ENCODE measurements around the gene VWA8. TPM values are rescaled to one million over a fixed set of nuclear protein-coding genes. Genes with fewer than 3 reads are reported as not detected.
A peak's percentile ranks its signal among the peaks of the same experiment; 100 is the strongest.

The VWA8 gene
- total and polyA plus RNA-seq, 2 of the 13 experiments (the other 11 are each of a cell fraction or from before 2014, with no cell fraction given), result 9.1 to 17.3 TPM

DNA sequence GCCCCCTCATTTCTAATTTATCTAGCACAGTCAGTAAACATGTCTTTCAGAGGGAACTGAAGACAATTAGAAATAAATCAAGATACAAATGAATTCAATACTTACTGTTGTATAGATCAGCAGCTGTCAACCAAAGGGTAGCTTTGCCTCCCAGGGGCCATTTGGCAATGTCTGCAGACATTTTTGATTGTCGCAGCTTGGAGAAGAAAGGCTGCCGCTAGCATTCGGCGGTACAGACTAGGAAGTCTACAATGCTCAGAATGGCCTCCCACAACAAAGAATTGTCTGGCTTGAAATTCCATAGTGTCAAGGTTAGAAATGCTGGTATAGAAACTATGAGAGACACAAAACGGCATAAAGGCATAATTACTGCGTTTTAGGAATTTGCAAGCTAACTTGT, 412.0 kb downstream of the VWA8 start:
- intact Hi-C loops (cut with micrococcal nuclease; ENCODE audit: unreplicated experiment), result loop anchor here (5.0 kb wide), 1 partner anchor 98 kb away; no protein-coding TSS in a partner anchor
- Histone ChIP-seq H3K36me3 (replicated peaks in 1 of 2; ENCODE audit: control insufficient read depth in 1 of 2, insufficient read depth in 2 of 2, low read length in 2 of 2) (no peaks in the 10 kb centered on the region), H3K27me3 (ENCODE audit: control insufficient read depth in 1 of 2, insufficient read depth in 2 of 2, low read length in 2 of 2) (peaks cover 0 to 9% of the 10 kb centered on the region in 2 experiments; a peak in 2 of 5 replicates), H3K27ac (ENCODE audit: extremely low read length, insufficient read depth, low read length) (no peak overlapping the region), H3K79me2 (ENCODE audit: insufficient read depth, low read length) (no peaks in the 10 kb centered on the region), H4K20me1 (ENCODE audit: insufficient read depth, low read length) (no peaks in the 10 kb centered on the region), H3K9me3 (ENCODE audit: low read length) (no peaks in the 10 kb centered on the region), H3K4me2 (ENCODE audit: low read depth, low read length) (no peak overlapping the region), H3K9ac (ENCODE audit: insufficient read depth, low read depth, low read length) (no peak overlapping the region), H3K4me1 (ENCODE audit: insufficient read depth, low read length) (peaks cover 33% of the 10 kb centered on the region), H3K4me3 (replicated peaks in 1 of 3; ENCODE audit: insufficient read depth in 1 of 3, low read depth in 2 of 3, low read length in 3 of 3) (no peak overlapping the region), H2AFZ (ENCODE audit: low read length) (no peak overlapping the region)
- POLR2A ChIA-PET, result no interaction called here
- ATAC-seq, result no peak
- TF ChIP-seq DMAP1 (CRISPR knock-in tag; IDR thresholded peaks at IDR 0.05), result no peak
- no TSS peak for BruUV-seq (replicated peaks)
- 77% methylated on average over 6 of the region's 6 CpGs for WGBS (ENCODE audit: low lambda C conversion rate)
- in situ Hi-C loops (cut with HindIII; ENCODE audit: extremely low pct_ligation_motif_present, low pct_unique_long_range_greater_than_20kb), result no loop called here
- CTCF ChIA-PET (ENCODE audit: low intra/inter-chr PET ratio, low total read pairs), result no interaction called here
- DNase-seq (ENCODE audit: low spot score), result no peak
- no peak for FAIRE-seq

DNA sequence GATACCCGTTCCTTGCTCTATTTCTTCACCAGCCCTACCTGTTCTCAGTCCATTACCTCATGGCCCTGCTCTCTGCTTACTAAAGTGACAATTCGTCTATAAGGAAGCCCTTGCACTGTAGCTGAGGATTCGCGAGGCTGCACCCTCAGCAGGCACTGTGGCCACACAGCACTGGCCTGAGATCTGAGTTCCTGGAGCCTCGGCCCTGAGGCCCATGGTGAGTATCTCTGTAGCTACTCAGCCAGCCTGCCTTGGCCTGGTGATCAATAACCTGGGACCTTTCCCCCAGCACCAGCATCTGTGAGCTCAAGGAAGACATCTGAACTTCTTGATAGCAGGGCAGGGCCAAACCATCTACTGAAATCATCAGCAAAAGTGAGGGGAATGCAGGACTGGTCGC, 412.9 kb downstream of the VWA8 start:
- POLR2A ChIA-PET, result interaction anchor here (0.8 to 1.9 kb wide), 2 partner anchors 30 to 100 kb away, joined by 3 to 5 read pairs; no protein-coding TSS in a partner anchor
- no peaks in the 10 kb centered on the region for H4K20me1 ChIP-seq (ENCODE audit: insufficient read depth, low read length)
- no TSS peak for BruUV-seq (replicated peaks)
- DNase-seq (ENCODE audit: low spot score), result no peak
- peaks cover 28% of the 10 kb centered on the region for H3K4me1 ChIP-seq (ENCODE audit: insufficient read depth, low read length)
- no peak for FAIRE-seq
- TF ChIP-seq ZNF770 (CRISPR knock-in tag; IDR thresholded peaks at IDR 0.05) (0 out of 2 replicates have a peak, but pooled peaks have one; percentile 11), ZNF768 (CRISPR knock-in tag; IDR thresholded peaks at IDR 0.05) (0 out of 2 replicates have a peak, but pooled peaks have one; percentile 17), ZBTB34 (CRISPR knock-in tag; IDR thresholded peaks at IDR 0.05) (no peak)
- intact Hi-C loops (cut with micrococcal nuclease; ENCODE audit: unreplicated experiment) (loop anchor here (5.0 kb wide), 1 partner anchor 99 kb away; no protein-coding TSS in a partner anchor), in situ Hi-C loops (cut with HindIII; ENCODE audit: extremely low pct_ligation_motif_present, low pct_unique_long_range_greater_than_20kb) (no loop called here)
- CTCF ChIA-PET (ENCODE audit: low intra/inter-chr PET ratio, low total read pairs), result no interaction called here
- no peak overlapping the region for H3K27ac ChIP-seq (ENCODE audit: extremely low read length, insufficient read depth, low read length)
- no peaks in the 10 kb centered on the region for H3K9me3 ChIP-seq (ENCODE audit: low read length)
- no peaks in the 10 kb centered on the region for H3K36me3 ChIP-seq (replicated peaks in 1 of 2; ENCODE audit: control insufficient read depth in 1 of 2, insufficient read depth in 2 of 2, low read length in 2 of 2)
- H3K9ac ChIP-seq (ENCODE audit: insufficient read depth, low read depth, low read length), result no peak overlapping the region
- WGBS (ENCODE audit: low lambda C conversion rate), result 74% methylated on average over 6 of the region's 6 CpGs
- peaks cover 0 to 9% of the 10 kb centered on the region in 2 experiments; a peak in 2 of 5 replicates for H3K27me3 ChIP-seq (ENCODE audit: control insufficient read depth in 1 of 2, insufficient read depth in 2 of 2, low read length in 2 of 2)
- no peak overlapping the region for H2AFZ ChIP-seq (ENCODE audit: low read length)
- H3K4me2 ChIP-seq (ENCODE audit: low read depth, low read length), result peak overlapping the region; percentile 86; the same call in 1 of the 2 replicates
- H3K79me2 ChIP-seq (ENCODE audit: insufficient read depth, low read length), result no peaks in the 10 kb centered on the region
- no peak overlapping the region for H3K4me3 ChIP-seq (replicated peaks in 1 of 3; ENCODE audit: insufficient read depth in 1 of 3, low read depth in 2 of 3, low read length in 3 of 3)
- ATAC-seq, result peak; percentile 6; the same call in 2 of the 3 replicates
